Epithelial cell of esophagus (primary cell): ENCODE data around the gene MDM4.

Source experiments
- DNase-seq: peaks from one replicate; pipeline ENCODE4 v3.0.0; 2010; ENCODE audit warnings: low read depth
- H3K4me3 ChIP-seq: 2 replicates; pipeline ENCODE4 v1.5.1; 2011; ENCODE audit warnings: mild to moderate bottlenecking, low read length, control low read depth
- CTCF ChIP-seq: IDR thresholded peaks from 2 replicates; pipeline ENCODE4 v1.5.1; 2011; ENCODE audit warnings: low read depth, mild to moderate bottlenecking, low read length, control low read depth, inconsistent platforms; ENCODE audit not compliant: insufficient read depth; ENCODE audit errors: missing control alignments

Gene MDM4

DNA sequence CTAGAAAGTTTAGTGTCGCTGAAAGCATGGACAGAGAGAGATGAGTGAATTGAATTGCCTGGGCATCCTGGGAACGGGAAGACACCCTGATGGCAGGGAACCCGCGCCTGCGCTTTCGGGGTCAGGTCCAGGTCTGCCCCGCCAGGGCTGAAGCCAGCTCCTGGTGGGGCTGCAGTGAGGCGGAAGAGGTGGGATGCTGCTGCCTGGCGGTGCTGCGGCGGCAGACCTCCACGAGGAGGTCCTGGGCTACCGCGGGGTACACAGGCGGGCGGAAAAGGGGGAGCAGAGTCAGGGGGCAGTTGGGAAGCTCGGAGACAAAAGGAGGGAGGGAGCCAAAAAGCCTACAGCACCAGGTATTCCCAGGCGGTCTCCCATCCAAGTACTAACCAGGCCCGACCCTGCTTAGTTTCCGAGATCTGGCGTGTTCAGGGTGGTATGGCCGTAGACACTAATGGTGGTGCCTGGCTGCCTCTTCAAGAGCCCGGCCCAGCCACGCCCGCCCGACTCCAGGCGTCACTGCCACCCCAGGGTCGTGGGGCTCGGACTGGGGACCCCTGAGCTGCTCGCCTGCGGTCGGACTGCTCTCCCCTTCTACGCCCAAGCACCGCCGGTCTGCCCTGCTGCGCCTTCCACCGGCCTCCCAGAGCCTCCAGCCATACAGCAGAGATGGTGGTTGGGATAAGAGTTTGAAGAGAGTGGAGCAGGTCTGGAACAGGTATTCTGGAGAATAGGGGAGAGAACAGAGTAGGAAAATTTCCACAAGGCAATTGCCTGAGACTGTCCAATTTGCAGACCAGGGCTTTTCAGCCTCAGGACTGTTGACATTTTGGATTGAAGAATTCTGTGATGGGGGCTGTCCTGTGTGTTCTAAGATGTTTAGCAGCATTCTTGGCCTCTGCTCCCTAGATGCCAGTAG lies 46.1 kb downstream of the MDM4 start:
- TF ChIP-seq CTCF: no peak
- DNase-seq: no peak
- no peak overlapping the region for H3K4me3 ChIP-seq

- TF ChIP-seq CTCF: no peak
- H3K4me3 ChIP-seq: no peak overlapping the region
- no peak for DNase-seq
Measured at GRCh38 chr1:204563307-204563706, 47.1 kb downstream of the MDM4 start.

DNA sequence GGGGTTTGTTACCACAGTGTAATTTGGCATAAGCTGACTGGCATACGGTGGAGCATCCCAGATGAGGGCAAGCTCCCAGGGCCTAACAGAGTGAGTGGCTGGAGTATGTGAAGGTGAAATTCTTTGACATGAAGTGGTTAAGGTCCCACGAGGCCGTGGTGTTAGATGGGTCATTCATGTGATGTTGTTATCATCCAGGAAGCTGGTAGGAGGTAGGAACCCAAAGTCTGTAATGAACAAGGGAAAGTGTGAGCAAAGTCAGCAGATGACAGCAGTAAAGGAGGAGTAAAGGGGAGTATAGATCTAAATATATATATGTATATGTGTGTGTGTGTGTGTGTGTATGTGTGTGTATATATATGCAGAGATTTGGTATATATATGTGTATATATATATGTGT lies 47.6 kb downstream of the MDM4 start:
- DNase-seq: no peak
- TF ChIP-seq CTCF: no peak

GRCh38 chr1:204564835-204565234 lies 48.6 kb downstream of the MDM4 start:
- TF ChIP-seq CTCF: no peak
- H3K4me3 ChIP-seq: no peak overlapping the region
- DNase-seq: no peak

More for the DNA sequence above, 47.6 kb downstream of the MDM4 start:
- no peak overlapping the region for H3K4me3 ChIP-seq

GRCh38 chr1:204565617-204566582 lies 49.7 kb downstream of the MDM4 start:
- DNase-seq: peak; percentile 76
- no peak overlapping the region for H3K4me3 ChIP-seq
- peak; percentile 45 for TF ChIP-seq CTCF

- DNase-seq: no peak
- TF ChIP-seq CTCF: no peak
- no peak overlapping the region for H3K4me3 ChIP-seq
Measured at GRCh38 chr1:204566583-204566955, 50.4 kb downstream of the MDM4 start.
